T follicular helper cell (primary cell): ENCODE results near the gene IKZF3.
A peak's percentile ranks its signal among the peaks of the same experiment; 100 is the strongest.

ENCODE experiments used
- DNase-seq: peaks from one replicate; pipeline ENCODE4 v3.0.0-alpha.2; 2020; ENCODE audit warnings: low read depth

The IKZF3 gene

DNA sequence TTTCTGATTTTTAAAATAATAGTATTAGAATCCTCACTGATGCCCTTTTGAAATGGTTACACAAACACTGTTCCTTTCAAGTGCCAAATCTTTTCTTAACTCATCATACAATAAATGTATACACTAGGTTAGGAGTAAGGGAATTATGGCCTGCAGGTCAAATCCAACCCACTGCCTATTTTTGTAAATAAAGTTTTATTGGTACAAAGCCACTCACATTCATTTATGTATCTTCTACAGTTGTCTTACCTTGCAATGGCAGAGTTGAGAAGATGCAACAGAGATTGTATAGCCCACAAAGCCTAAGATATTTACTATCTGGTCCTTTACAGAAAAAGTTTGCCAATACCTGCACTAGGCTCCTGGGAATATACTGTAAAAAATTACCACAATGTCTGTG is 47.8 kb downstream of the IKZF3 start:
- DNase-seq = no peak

DNA sequence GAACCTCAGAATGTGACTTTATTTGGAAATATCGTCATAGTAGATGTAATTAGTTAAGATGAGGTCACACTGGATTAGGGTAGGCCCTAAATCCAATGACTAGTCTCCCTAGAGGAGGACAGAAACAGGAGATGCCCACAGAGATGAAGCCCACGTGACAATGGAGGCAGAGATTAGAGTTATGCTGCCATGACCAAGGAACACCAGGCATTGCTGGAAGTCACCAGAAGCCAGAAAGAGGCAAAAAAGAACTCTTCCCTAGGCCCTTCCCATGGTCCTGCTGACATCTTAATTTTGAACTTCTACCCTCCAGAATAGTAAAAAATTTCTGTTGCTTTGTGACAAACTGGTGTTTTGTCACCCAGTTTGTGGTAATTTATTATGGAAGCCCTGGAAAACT is 49.6 kb downstream of the IKZF3 start:
- DNase-seq = no peak

DNA sequence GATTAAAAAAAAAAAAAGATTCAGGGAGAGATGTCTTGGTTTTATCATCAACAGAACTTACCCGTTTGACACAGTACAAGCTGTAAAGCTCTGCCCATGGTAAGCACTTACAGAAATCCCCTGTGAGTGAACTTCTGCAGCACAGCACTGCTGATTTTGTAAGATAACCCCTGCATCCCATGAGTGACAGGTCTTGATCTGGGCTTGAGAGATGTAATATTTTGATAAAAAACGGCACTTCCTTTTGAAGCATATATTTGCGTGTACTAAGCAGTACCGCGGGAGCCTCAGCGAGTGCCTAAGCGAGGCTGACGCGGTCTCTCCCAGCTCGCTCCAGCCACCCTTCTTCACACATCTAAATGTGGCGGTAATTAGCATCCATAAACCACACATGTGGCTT is 50.5 kb downstream of the IKZF3 start:
- DNase-seq = peak; percentile 56

DNA sequence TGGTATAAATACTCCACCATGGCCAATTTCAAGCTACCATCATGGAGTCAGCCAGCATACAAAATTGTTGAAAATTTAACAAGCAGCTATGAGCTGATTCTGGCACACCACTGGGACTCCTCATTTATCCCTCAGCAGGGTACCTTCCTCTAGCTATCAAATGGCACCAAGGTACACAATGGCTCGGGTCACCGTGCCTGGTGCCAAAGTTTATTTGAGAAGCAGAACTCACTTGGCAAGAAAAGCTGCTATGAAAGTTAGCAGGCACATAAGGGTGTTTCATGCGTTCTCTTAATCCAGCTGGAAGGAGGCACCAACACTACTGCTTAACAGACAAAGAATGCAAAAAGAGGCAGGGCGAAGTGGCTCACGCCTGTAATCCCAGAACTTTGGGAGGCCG is 51.6 kb downstream of the IKZF3 start:
- DNase-seq = no peak

DNA sequence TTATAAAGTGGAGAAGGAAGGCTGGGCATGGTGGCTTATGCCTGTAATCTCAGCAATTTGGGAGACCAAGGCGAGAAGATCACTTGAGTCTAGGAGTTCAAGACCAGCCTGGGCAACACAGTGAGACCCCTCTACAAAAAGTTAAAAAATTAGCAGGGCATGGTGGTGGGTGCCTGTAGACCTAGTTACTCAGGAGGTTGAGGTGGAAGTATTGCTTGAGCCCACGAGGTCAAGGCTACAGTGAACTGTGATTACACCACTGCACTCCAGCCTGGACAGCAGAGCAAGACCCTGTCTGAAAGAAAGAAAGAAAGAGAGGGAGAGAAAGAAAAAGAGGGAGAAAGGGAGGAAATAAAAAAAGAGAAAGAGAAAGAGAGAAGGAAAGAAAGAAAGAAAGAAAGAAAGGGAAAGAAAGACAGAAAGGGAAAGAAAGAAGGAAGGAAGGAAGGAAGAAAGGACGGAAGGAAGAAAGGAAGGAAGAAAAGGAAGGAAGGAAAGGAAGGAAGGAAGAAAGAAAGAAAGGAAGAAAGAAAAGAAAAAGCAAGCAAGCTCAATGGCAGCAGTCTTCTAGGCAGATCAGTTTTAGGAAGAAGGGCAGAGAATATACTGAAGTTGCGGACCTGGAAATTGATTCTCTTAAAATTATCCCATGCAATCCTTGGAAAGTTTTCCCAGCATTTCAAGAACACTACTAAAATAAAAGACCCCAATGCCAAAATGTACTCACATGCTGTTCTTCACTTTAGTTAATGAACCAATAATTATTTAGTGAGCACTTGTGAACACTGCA is 53.0 kb downstream of the IKZF3 start:
- no peak for DNase-seq

DNA sequence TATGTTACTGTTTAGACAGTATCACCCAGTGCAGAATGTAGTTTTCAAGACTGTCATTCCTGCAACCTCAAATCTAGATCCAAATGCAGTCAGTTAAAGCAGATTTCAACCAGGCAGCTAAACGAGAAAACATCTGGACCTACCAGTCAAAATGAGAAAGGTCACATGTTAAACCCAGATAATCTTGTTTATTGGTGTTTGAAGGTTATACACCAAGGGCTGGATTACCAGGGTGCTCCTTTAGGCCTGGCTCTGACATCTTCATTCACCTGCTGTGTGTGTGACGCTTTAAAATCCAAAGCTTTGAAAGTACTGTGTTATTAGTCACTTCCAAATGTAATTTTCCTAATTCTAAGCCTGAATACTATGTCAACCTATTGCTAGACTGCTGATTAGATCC is 54.9 kb downstream of the IKZF3 start:
- DNase-seq = no peak

DNA sequence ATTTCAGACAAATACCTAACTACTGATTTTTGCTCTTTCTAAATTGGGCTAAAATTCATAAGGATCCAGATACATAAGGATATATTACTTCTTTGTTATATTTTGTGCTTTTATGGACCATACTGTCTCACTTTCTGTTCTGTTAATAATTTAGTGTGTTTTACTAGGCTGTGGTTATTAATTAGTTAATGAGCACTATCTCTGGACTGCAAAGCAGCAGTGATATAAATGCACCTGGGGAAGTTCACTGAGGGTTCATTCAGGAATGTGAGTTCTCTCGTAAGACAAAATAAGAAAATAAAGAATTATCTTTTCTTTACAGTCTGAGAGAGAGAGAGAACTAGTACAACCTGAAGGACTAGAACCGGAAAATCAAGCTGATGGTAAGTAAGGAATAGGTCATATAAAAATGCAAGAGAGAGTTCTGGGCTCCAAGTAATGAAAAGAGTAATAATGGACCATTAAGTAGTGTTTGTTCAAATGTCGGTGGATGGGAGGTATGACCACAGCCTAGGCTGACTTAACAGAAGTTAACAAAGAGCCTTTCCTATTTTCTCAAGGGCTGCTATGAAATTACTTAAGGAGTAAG is 55.6 kb downstream of the IKZF3 start:
- no peak for DNase-seq

DNA sequence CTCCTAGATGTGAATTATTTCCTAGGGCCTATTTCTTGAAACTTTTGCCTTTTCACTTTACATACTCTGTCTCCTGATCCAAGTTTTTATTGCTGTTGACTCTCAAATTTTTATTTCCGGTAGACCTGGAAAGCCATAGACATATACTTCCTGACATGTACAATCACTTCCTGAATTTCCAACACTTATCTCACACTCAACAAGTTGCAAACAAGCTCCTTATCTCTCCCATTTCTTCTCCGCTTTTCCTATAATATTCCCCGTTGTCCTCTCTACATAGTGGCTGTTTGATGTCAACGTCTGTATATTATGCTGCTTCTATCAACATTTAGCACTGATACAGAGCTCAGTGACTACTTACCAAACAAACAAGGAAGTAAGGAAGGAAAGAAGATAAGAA is 59.3 kb downstream of the IKZF3 start:
- no peak for DNase-seq

DNA sequence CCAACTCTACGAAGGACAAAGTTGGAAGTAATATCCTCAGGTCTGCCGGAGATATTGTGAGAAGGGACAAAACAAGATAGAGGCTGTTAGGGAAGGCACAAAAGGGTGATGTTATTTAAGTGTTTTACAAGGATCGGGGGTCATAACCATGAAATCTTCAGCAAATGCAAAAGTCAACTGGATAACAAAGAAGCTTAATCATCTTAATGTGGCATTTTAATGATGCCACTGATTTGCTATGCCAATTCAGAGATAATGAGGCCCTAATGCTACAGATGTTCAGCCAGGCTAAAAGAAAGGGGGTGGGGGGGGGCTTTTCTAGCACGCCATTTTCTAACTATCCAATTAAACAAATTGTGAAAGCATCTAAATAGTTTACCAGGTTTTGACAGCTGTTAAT is 63.1 kb downstream of the IKZF3 start:
- DNase-seq = no peak

DNA sequence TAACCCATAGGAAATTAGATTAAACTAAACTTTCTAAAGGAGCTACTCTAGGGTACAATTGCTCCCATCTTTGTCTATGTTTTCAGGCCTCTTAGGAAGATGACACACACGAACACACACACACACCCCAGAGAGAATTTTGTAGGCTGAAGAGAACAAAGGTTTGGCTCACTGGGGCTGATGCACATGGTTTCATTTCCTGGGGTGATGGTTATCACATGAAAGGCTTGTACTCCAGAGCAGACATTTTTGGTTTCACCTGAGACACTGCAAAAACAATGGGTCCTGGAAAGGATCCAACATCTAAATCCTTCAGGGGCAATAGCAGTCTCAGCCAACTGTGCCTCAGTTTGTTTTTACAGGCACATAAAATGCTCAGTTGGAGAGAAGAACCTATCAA is 63.6 kb downstream of the IKZF3 start:
- DNase-seq = peak; percentile 49

DNA sequence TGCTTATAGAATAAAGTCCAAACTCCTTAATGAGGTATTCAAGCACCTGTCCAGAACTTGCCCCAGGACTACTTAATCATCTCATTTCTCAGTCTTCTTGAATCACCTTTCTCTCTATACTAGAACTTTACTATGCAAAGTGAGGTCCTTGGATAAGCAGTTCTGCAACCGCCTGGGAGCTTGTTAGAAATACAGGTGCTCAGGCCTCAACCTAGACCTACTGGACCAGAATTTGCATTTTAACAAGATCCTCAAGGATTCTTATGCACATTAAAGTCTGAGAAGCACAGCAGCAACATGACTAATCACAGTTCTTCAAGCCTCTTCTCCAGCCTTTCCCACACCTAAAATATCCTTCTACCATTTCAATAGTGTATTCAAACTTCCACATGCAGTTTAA is 64.7 kb downstream of the IKZF3 start:
- DNase-seq = no peak

DNA sequence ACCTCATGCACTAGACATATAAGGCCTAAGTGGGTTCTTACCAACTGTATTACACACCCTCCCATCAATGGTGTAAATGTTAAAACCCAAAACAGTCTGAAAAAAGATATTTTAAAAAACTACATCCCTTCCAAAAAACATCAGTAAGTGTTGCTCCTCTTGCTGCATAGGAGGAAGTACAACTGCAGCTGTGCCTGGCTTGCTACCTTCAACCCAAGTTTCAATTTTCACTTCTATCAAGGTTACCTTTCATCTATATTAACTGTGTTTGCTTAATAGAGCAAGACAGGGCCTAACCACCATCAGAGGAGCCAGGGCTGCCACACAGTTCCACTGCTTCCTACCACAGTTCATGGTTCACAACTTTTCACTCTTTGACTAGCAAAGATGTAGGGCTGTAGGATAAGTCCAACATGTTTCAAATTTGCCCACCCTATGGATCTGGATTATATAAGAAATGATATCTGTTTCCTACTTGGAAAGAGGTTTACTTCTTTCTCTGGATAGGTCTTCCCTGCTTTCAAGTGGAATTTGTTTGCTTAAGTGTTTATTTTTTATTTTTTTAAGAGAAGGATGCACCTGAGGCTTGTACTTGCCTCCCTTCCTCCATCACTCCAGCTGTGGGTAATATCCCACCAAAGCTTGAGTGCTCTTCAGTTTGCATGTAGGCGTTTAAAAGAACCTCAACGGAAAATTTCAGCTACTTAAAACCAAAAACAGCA is 69.7 kb downstream of the IKZF3 start:
- peak; percentile 27 for DNase-seq

DNA sequence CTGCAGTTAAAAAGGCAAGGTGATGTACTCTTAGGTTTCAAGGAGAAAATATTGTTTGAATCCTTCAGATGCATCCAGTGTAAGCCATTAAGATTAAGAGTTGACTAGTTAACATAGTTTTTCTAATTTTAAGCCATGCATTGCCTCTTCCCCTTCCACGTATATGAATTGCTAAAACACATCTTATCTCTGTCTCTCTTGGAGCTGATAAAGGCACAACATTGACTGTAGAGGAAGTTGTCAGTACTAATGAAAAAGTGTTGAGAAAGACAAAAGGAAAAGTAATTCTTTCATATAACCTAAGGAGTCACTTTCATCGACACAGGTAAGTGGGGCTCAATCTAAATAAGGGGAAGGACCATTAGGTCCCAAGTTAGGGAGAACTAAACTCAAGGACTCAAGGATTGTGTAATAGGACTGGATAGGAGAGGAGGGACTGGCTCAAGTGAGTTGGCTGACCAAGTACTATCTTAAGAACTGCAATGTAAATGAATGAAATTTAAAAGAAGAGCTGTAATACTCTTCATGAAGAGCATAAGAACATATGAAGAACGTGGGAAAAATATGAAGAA is 70.7 kb downstream of the IKZF3 start:
- DNase-seq = no peak

DNA sequence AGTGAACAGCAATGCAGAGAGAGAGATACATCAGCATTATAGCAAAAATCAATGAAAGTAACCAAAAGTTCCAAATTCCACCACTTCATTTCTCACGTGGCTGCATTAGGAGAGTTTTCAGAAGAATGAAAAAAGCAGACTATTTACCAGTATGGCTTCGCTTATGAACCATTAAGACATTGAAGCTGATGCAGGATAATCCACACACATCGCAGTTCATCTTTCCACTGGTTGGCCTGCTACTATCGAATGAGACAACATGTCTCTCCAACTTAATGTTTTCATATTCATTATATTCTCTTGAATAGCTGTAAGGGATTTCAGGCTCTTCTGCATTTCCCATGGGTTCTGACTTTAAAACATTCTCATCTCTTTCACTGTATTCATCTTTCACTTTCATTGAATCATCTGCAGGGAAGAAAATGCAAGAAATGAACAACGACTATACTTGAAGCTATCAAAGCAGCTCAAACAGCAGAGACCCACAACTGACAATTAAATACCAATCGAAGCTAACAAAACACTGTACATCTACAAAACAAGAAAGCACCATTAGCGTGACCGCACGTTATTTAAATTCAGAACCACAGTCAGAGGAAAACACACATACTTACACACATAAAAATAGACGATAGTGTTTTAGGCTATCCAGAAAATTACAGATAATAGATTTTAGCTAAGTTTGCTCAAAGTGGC is 71.4 kb downstream of the IKZF3 start:
- no peak for DNase-seq

DNA sequence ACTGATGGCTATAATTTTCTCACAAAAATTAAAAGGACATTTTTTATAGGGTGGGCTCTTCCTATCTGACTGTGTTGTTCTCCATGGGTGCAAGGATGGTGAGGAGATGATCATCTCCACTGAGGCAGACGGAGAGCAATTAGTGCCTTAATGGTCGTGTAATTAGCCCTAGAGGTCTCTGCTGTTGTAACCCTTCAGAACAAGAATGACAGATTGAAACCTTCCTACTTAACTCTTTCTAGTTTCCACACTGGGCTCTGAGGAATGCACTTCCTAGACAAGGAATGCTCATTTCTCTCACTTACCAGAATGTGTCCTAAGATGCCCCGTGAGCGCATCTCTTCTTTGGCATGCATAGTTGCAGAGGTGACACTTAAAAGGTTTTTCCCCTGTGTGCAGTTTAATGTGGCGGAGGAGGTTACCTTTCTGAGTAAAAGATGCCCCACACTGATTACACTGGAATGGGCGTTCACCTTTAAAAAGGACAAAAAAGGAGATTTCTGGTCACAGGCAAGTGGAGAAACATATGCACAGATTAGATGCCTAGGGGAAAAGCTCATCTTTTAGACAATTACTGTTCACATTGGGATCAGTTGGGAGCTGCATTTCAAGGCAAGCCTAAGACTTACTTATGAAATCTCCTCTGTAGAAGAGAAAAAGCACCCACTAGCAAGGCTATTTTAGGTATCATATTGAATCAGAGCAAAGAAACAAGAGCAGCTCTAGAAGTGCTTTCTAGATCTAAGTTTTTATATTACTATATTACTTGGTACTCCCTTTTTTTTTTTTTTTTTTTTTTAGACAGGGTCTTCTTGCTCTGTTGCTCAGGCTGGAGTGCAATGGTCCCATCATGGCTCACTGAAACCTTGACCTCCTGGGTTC is 72.8 kb downstream of the IKZF3 start:
- peak; percentile 25 for DNase-seq

DNA sequence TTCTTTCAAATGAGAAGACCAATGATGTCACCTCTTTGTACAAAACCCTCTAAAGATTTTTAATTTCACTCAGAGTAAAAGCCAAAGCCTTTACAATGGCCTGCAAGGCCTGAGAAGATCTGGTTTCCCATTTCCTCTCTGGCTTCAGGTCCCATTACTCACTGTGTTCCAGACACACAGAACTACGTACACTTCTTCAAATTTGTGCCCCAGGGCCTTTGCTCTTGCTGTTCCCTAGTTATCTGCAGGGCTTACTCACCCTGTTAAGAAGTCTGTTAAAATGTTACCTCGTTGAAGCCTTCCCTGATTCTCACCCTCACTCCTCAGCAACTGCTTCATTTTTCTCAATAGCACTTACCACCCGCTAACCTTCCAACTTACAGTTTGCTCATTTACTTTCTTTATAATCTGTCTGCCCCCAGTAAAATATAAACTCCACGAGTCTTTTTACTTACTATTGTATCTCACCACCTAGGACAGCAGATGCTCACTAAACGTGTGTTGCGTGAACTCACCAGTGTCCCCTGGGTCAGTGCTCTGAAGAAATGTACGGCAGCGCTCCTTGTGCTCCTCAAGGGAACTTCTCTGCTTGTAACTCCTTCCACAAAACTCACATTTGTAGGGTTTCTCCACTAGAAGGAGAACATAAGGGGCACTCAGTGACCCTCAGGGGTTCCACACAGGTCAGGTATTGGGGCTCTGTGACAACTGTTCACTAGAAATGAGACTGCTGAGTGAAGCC is 76.2 kb downstream of the IKZF3 start:
- no peak for DNase-seq

DNA sequence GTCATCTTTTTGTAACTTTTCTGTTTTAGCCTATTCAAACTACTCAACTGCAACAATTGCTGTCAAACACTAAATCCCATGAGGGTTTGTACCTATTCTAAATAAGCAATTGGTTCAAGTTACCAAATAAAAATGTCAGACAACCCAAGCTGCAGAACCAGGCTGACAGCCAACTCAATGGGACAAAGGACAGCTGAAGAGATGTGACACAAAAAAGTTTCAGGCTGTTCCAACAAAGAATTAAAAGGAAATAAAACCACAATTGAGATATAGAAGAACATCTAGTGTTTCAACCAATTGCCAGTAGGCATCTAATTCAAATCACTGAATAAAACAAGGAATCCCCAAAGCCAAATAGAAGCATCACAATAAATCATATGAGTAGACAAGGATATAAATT is 77.1 kb downstream of the IKZF3 start:
- no peak for DNase-seq

DNA sequence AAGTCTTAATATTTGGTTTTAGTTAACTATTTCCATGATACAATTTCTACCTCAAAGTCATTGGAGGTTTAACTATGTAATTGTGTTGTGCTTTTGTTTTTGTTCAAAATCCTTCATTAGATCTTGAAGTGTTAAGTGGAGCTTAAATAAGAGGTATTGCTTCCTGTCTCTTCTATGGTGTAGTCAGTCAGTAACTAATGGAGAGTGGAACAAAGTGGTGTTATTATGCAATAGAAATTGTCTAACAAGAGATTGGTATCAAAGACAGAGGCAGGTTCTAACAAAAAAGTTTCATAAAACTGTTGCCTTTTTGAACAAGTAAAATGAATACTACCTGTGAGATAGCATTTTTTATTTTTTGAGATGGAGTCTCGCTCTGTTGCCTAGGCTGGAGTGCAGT is 81.1 kb downstream of the IKZF3 start:
- no peak for DNase-seq

DNA sequence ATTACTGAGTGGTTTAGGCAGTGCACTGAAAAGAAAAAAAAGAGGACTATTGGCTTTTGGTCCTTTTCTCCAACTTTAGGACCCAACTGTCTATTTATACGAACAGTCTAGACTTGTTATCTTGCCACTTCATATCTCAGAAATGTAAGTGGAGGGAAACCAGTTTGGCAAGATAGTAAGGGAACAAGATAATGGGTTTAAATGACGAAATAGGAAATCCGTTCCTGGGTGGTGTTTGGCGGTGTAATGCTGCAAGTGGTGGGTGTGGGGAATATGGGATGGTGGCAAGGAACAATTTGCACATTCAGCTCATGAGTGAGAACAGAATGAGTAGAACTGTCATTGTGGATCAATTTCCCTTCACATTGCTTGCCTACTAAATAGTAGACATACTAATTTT is 81.6 kb downstream of the IKZF3 start:
- DNase-seq = no peak

DNA sequence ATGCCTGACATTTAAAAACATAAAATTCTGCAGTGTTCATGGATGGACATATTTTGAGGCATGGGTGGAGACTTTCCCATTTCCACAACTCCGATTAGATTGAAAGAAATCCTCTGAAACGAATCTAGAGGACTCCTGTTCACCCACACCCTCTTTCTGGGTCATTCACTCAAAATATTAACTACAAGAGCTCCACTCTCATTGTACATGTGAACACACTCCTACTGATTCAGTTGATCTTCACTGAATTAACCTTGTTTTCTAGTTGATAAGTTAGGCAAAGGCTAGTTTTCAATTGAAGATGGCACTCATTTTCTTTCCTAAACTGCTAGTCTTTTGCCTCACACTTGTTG is 82.3 kb downstream of the IKZF3 start:
- DNase-seq = no peak
